GM12878 (cell line): ENCODE data around the gene FLRT1. TPM values are rescaled to one million over a fixed set of nuclear protein-coding genes. Genes with fewer than 3 reads are reported as not detected.

Source experiments
- CBX5 ChIP-seq: sonication (generic); IDR thresholded peaks from 2 replicates; pipeline ENCODE4 v1.6.1; 2016; ENCODE audit warnings: low read depth, moderate library complexity, mild to moderate bottlenecking, inconsistent platforms
- CREM ChIP-seq: IDR thresholded peaks from 2 replicates; pipeline ENCODE4 v1.6.1; 2014; ENCODE audit warnings: antibody characterized with exemption, low read depth
- HDGF ChIP-seq: fragments of 450-650 bp; IDR thresholded peaks from 2 replicates; pipeline ENCODE4 v1.6.1; 2016; ENCODE audit warnings: antibody characterized with exemption
- IRF4 ChIP-seq: IDR thresholded peaks from 2 replicates; pipeline ENCODE4 v1.6.1; 2011; ENCODE audit warnings: low read depth, low read length
- KAT2A ChIP-seq: conservative IDR thresholded peaks from 2 replicates; pipeline ENCODE4 v1.6.1; 2011; ENCODE audit warnings: low read depth, low read length; ENCODE audit not compliant: control insufficient read depth
- MEF2A ChIP-seq: IDR thresholded peaks from 2 replicates; pipeline ENCODE4 v1.6.1; 2011; ENCODE audit warnings: low read depth, mild to moderate bottlenecking, low read length, moderate library complexity; ENCODE audit not compliant: insufficient read depth
- NFYA ChIP-seq: IDR thresholded peaks from 2 replicates; pipeline ENCODE4 v1.6.1; 2011; ENCODE audit warnings: low read depth, mild to moderate bottlenecking, low read length, improper control_type of control experiment, borderline replicate concordance
- TAF1 ChIP-seq: IDR thresholded peaks from 2 replicates; pipeline ENCODE4 v1.6.1; 2011; ENCODE audit warnings: mild to moderate bottlenecking, low read depth, low read length, borderline replicate concordance
- ZZZ3 ChIP-seq: IDR thresholded peaks from 2 replicates; pipeline ENCODE4 v1.6.1; 2011; ENCODE audit warnings: low read depth; ENCODE audit not compliant: control insufficient read depth, insufficient read length
- polyA plus RNA-seq, 11 experiments: library from polyadenylated mRNA; depleted of rRNA in 4 of 11; unstranded in 6 of 11; stranded (reverse) in 5 of 11; fragments of >200 nt; fragmentation: Nextera tagmentation in 4 of 11; fragmentation: Illumina TruSeq in 1 of 11; extraction: Ambion mirVana in 4 of 11; extraction: Trizol in 1 of 11; gene quantifications; 1 replicate in 1 of 11; 2 replicates in 10 of 11; pipeline versions ENCODE4 v1.2.1 to v1.2.3, GENCODE V29; 2011 to 2016; ENCODE audit warnings: inconsistent platforms in 2 of 11, missing spikeins in 2 of 11, low read depth in 1 of 11
- total RNA-seq, 4 experiments: library from RNA; depleted of rRNA in 3 of 4; stranded (reverse); fragments of >200 nt in 3 of 4; fragmentation: Illumina TruSeq in 1 of 4; extraction: Trizol in 1 of 4; gene quantifications; 2 replicates each; pipeline versions ENCODE4 v1.2.1 to v1.2.3, GENCODE V29; 2013 to 2021
- TF ChIP-seq, protein P1 (sequence below): IDR thresholded peaks from 2 replicates; pipeline ENCODE4 v1.6.1; 2012; ENCODE audit warnings: mild to moderate bottlenecking, low read depth, low read length

FLRT1 gene
- total and polyA plus RNA-seq, 10 of the 15 experiments (the other 5 are each of a cell fraction or from before 2014, with no cell fraction given), result 0.10 to 0.12 TPM; not detected in 8

DNA sequence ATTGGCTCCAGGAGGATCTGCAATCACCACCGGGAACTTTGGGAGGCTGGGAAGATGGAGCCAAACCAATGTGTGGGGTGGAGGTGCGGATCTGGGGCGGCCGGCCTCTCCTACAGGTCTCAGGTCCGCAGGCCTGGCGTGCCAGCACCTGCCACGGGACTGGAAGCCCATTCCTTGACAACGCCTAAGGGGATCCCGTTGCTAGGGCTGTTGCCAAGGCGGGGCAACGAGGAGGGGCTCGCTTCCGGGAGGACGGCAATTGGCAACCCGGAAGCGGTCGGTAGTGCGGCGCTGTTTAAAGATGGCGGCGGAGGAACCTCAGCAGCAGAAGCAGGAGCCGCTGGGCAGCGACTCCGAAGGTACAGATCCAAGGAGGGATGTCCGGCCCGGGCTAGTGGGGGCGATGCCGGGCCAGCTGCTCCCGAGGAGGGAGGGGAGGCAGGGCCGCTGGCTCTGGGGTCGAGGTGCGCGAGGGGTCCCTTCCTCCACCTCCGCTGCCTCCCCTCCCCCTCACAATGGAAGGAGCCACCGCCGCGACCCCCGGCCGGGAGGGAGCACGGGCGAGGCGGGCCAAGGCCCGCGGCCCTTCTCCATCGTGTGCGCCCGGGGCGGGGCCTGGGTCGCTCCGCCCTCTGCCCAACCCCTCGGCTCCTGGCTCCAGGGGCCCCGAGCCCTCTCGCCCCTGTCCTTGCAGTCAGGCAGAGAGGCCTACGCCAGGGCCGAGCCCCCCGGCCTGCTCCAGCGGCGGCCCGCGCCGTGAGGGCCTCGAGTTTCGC lies 49.4 kb upstream of the FLRT1 start, which contains the start of gene OTUB1 (continued):
- TF ChIP-seq KAT2A, result no peak
- TF ChIP-seq HDGF, result peak; percentile 65; the same call in 1 of the 2 replicates
- no peak for TF ChIP-seq MEF2A
- no peak for TF ChIP-seq IRF4
- TF ChIP-seq ZZZ3, result no peak
- TF ChIP-seq CBX5, result no peak
- TF ChIP-seq, protein P1, sequence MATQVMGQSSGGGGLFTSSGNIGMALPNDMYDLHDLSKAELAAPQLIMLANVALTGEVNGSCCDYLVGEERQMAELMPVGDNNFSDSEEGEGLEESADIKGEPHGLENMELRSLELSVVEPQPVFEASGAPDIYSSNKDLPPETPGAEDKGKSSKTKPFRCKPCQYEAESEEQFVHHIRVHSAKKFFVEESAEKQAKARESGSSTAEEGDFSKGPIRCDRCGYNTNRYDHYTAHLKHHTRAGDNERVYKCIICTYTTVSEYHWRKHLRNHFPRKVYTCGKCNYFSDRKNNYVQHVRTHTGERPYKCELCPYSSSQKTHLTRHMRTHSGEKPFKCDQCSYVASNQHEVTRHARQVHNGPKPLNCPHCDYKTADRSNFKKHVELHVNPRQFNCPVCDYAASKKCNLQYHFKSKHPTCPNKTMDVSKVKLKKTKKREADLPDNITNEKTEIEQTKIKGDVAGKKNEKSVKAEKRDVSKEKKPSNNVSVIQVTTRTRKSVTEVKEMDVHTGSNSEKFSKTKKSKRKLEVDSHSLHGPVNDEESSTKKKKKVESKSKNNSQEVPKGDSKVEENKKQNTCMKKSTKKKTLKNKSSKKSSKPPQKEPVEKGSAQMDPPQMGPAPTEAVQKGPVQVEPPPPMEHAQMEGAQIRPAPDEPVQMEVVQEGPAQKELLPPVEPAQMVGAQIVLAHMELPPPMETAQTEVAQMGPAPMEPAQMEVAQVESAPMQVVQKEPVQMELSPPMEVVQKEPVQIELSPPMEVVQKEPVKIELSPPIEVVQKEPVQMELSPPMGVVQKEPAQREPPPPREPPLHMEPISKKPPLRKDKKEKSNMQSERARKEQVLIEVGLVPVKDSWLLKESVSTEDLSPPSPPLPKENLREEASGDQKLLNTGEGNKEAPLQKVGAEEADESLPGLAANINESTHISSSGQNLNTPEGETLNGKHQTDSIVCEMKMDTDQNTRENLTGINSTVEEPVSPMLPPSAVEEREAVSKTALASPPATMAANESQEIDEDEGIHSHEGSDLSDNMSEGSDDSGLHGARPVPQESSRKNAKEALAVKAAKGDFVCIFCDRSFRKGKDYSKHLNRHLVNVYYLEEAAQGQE, result peak; percentile 23; the same call in 1 of the 2 replicates
- 0 out of 2 replicates have a peak, but pooled peaks have one; percentile 41 for TF ChIP-seq CREM
- TF ChIP-seq TAF1, result peak; percentile 96
- no peak for TF ChIP-seq NFYA
- TF ChIP-seq, all 136 proteins: peak for 54
